Jurkat, Clone E6-1 (cell line): ENCODE measurements around the gene PAFAH2.
"Not testable (repeated sequence)": the region's sequence is repeated elsewhere in the genome, so short reads cannot be mapped to it uniquely, and the experiment has no call there.

Experiments
- DNase-seq: peaks from one replicate; pipeline ENCODE4 v3.0.0-alpha.2; 2011; ENCODE audit warnings: low read depth, low spot score
- H3K4me3 ChIP-seq: 2 replicates; pipeline ENCODE4 v1.5.1; 2011; ENCODE audit warnings: mild to moderate bottlenecking, low read length, control low read depth, moderate library complexity

PAFAH2 gene

GRCh38 chr1:25991937-25992688 lies 5.8 kb downstream of the PAFAH2 start:
- no peak for DNase-seq
- H3K4me3 ChIP-seq, result no peak overlapping the region

GRCh38 chr1:25990702-25991395 lies 7.0 kb downstream of the PAFAH2 start:
- DNase-seq, result peak; percentile 69

GRCh38 chr1:25990251-25990650 lies 7.6 kb downstream of the PAFAH2 start:
- DNase-seq, result no peak

More at GRCh38 chr1:25990702-25991395, 7.0 kb downstream of the PAFAH2 start:
- peak overlapping the region; percentile 64 for H3K4me3 ChIP-seq

GRCh38 chr1:25989440-25990234 lies 8.2 kb downstream of the PAFAH2 start:
- DNase-seq, result no peak
- H3K4me3 ChIP-seq, result peak overlapping the region; percentile 64

More at GRCh38 chr1:25990251-25990650, 7.6 kb downstream of the PAFAH2 start:
- H3K4me3 ChIP-seq, result peak overlapping the region; percentile 64

- H3K4me3 ChIP-seq, result no peak overlapping the region
- no peak for DNase-seq
Observed at GRCh38 chr1:25987951-25988350, 9.9 kb downstream of the PAFAH2 start.

- not testable (repeated sequence) for DNase-seq, H3K4me3 ChIP-seq
Observed at GRCh38 chr1:25986773-25987172, 11.1 kb downstream of the PAFAH2 start.

- DNase-seq, result no peak
Observed at GRCh38 chr1:25985670-25986069, 12.2 kb downstream of the PAFAH2 start.

GRCh38 chr1:25985171-25985570 lies 12.7 kb downstream of the PAFAH2 start:
- DNase-seq, result no peak
- no peak overlapping the region for H3K4me3 ChIP-seq

More at GRCh38 chr1:25985670-25986069, 12.2 kb downstream of the PAFAH2 start:
- no peak overlapping the region for H3K4me3 ChIP-seq

- no peak overlapping the region for H3K4me3 ChIP-seq
- no peak for DNase-seq
Observed at GRCh38 chr1:25979210-25979609, 18.7 kb downstream of the PAFAH2 start.

GRCh38 chr1:25978403-25978802 lies 19.5 kb downstream of the PAFAH2 start:
- DNase-seq, result no peak
- no peak overlapping the region for H3K4me3 ChIP-seq

GRCh38 chr1:25977801-25978200 lies 20.1 kb downstream of the PAFAH2 start:
- no peak overlapping the region for H3K4me3 ChIP-seq
- DNase-seq, result no peak

GRCh38 chr1:25973610-25974321 lies 24.1 kb downstream of the PAFAH2 start:
- H3K4me3 ChIP-seq, result no peak overlapping the region
- no peak for DNase-seq

- no peak for DNase-seq
- H3K4me3 ChIP-seq, result peak overlapping the region; percentile 16
Observed at GRCh38 chr1:25971811-25972180, 26.1 kb downstream of the PAFAH2 start.

- peak; percentile 92 for DNase-seq
- H3K4me3 ChIP-seq, result peak overlapping the region; percentile 16
Observed at GRCh38 chr1:25971066-25971810, 26.6 kb downstream of the PAFAH2 start.

- no peak overlapping the region for H3K4me3 ChIP-seq
- DNase-seq, result no peak
Observed at GRCh38 chr1:25967308-25967707, 30.6 kb downstream of the PAFAH2 start.

- H3K4me3 ChIP-seq, result no peak overlapping the region
- DNase-seq, result no peak
Observed at GRCh38 chr1:25959611-25960010, 38.3 kb downstream of the PAFAH2 start.

- no peak overlapping the region for H3K4me3 ChIP-seq
- no peak for DNase-seq
Observed at GRCh38 chr1:25958465-25958864, 39.4 kb downstream of the PAFAH2 start.

GRCh38 chr1:25955553-25955952 lies 42.3 kb downstream of the PAFAH2 start:
- DNase-seq, result no peak
- no peak overlapping the region for H3K4me3 ChIP-seq
